Breast epithelium (tissue), 4 donors: ENCODE data around the gene IMP3. TPM values are rescaled to one million over a fixed set of nuclear protein-coding genes. Genes with fewer than 3 reads are reported as not detected.

Experiments used
- DNase-seq, 2 donors: peaks; one replicate each; pipeline ENCODE4 v3.0.0-alpha.2; 2019; ENCODE audit warnings: low spot score in 2 of 2
- H3K27ac ChIP-seq, 2 donors: fragments of 200-600 bp; sonication (generic) in 1 of 2; one replicate each; pipeline ENCODE4 v1.5.1; 2016 to 2019; ENCODE audit warnings: mild to moderate bottlenecking in 1 of 2
- H3K27me3 ChIP-seq, 2 donors: fragments of 200-600 bp; sonication (generic) in 1 of 2; one replicate each; pipeline versions ENCODE4 v1.5.1 to v1.6.0; 2017 to 2019; ENCODE audit warnings: control low read depth in 1 of 2, mild to moderate bottlenecking in 1 of 2
- H3K36me3 ChIP-seq: fragments of 200-600 bp; one replicate; pipeline ENCODE4 v1.5.1; 2019
- H3K4me1 ChIP-seq, 2 donors: fragments of 200-600 bp; sonication (generic); one replicate each; pipeline ENCODE4 v1.5.1; 2016 to 2019; ENCODE audit warnings: control low read depth in 1 of 2
- H3K4me3 ChIP-seq, 3 donors: fragments of 200-600 bp; sonication (generic); 1 replicate in 2 of 3; 2 replicates in 1 of 3; pipeline ENCODE4 v1.5.1; 2016 to 2019; ENCODE audit warnings: mild to moderate bottlenecking in 3 of 3, moderate library complexity in 2 of 3
- H3K9me3 ChIP-seq, 2 donors: fragments of 200-600 bp; sonication (generic) in 1 of 2; one replicate each; pipeline ENCODE4 v1.5.1; 2016 to 2019; ENCODE audit warnings: control low read depth in 1 of 2
- CTCF ChIP-seq, 3 donors: fragments of 450-650 bp; IDR thresholded peaks; one replicate each; pipeline ENCODE4 v1.5.1; 2016 to 2017; ENCODE audit warnings: antibody characterized with exemption in 3 of 3, mild to moderate bottlenecking in 3 of 3, moderate library complexity in 3 of 3
- POLR2A ChIP-seq: fragments of 450-650 bp; IDR thresholded peaks from one replicate; pipeline ENCODE4 v1.6.1; 2016; ENCODE audit warnings: antibody characterized with exemption, mild to moderate bottlenecking, moderate library complexity
- POLR2AphosphoS5 ChIP-seq, 3 donors: sonication (generic); formaldehyde crosslinking; IDR thresholded peaks; one replicate each; pipeline ENCODE4 v1.6.1; 2017; ENCODE audit warnings: antibody characterized with exemption in 3 of 3
- intact Hi-C: fragments of 100-400 bp; cut with DNase I; formaldehyde crosslinking; loops from one replicate; pipeline ENCODE4 v1.15.1; 2023; ENCODE audit warnings: low total_unique reads
- total RNA-seq, 3 donors: library from RNA; depleted of rRNA; stranded (reverse); fragments of >200 nt; gene quantifications; one replicate each; pipeline ENCODE4 v1.1.0, GENCODE V29; 2016

IMP3 gene
- total RNA-seq, 3 donors from 2014 or later, result 144 to 194 (median 175) TPM

- H3K27ac ChIP-seq, result peak overlapping the region in 1 of 2 donors; percentile 48
- no peak for TF ChIP-seq CTCF (IDR thresholded peaks at IDR 0.05)
- no peak for TF ChIP-seq POLR2AphosphoS5 (IDR thresholded peaks at IDR 0.05)
- no peak for TF ChIP-seq POLR2A
- DNase-seq, result no peak
- no peaks in the 10 kb centered on the region for H3K9me3 ChIP-seq
- H3K27me3 ChIP-seq, result no peaks in the 10 kb centered on the region
- H3K4me3 ChIP-seq, result no peak overlapping the region
- no peaks in the 10 kb centered on the region for H3K36me3 ChIP-seq
- peaks cover 8 to 44% of the 10 kb centered on the region in 2 donors for H3K4me1 ChIP-seq
- intact Hi-C loops, result no loop called here
Observed at GRCh38 chr15:75655931-75656330, 15.9 kb upstream of the IMP3 start.

GRCh38 chr15:75654201-75654907, 14.3 kb upstream of the IMP3 start:
- intact Hi-C loops, result no loop called here
- TF ChIP-seq CTCF (IDR thresholded peaks at IDR 0.05), result no peak
- TF ChIP-seq POLR2A, result no peak
- TF ChIP-seq POLR2AphosphoS5 (IDR thresholded peaks at IDR 0.05), result no peak
- Histone ChIP-seq H3K9me3 (no peaks in the 10 kb centered on the region), H3K27ac (peak overlapping the region in 1 of 2 donors; percentile 29), H3K36me3 (no peaks in the 10 kb centered on the region), H3K27me3 (no peaks in the 10 kb centered on the region), H3K4me3 (no peak overlapping the region), H3K4me1 (peaks cover 7 to 50% of the 10 kb centered on the region in 2 donors)
- DNase-seq, result no peak

GRCh38 chr15:75653347-75653913, 13.4 kb upstream of the IMP3 start:
- TF ChIP-seq CTCF (IDR thresholded peaks at IDR 0.05), result no peak
- no peak for TF ChIP-seq POLR2AphosphoS5 (IDR thresholded peaks at IDR 0.05)
- no peak for TF ChIP-seq POLR2A
- peak overlapping the region; percentile 43 to 60 for H3K27ac ChIP-seq
- H3K27me3 ChIP-seq, result no peaks in the 10 kb centered on the region
- no peaks in the 10 kb centered on the region for H3K36me3 ChIP-seq
- intact Hi-C loops, result no loop called here
- H3K4me3 ChIP-seq, result peak overlapping the region; percentile 77 to 91 (median 90)
- peaks cover 13 to 52% of the 10 kb centered on the region in 2 donors for H3K4me1 ChIP-seq
- no peaks in the 10 kb centered on the region for H3K9me3 ChIP-seq
- DNase-seq, result no peak

GRCh38 chr15:75651810-75652543, 12.0 kb upstream of the IMP3 start:
- H3K4me1 ChIP-seq, result peaks cover 13 to 52% of the 10 kb centered on the region in 2 donors
- H3K4me3 ChIP-seq, result peak overlapping the region; percentile 77 to 91 (median 90)
- H3K9me3 ChIP-seq, result no peaks in the 10 kb centered on the region
- TF ChIP-seq CTCF (IDR thresholded peaks at IDR 0.05) (no peak), POLR2AphosphoS5 (IDR thresholded peaks at IDR 0.05) (no peak)
- intact Hi-C loops, result no loop called here
- H3K36me3 ChIP-seq, result no peaks in the 10 kb centered on the region
- DNase-seq, result no peak
- H3K27ac ChIP-seq, result peak overlapping the region; percentile 43 to 98
- no peaks in the 10 kb centered on the region for H3K27me3 ChIP-seq
